Measurements from ENCODE around the gene ANKRD52.

Gene ANKRD52

DNA sequence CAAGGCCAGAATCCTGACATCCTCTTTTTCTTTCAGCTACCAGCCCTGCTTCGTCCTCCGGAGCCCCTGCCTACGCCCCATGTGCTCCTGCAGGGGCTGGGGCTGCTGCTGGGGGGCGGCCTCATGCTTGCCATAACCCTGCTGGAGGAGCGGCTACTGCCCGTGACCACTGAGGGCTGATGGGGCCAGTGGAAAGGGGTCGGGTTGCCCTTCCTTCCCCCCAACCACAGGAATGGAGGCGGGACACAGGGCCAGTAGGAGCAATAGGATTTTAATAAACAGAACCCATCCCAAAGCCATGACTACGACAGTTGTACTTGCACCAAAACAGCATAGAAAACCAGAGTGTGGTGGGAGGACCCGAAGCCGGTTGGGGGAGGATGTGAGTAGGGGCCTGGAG is 20.6 kb downstream of the ANKRD52 start:
- no peak for DNase-seq

DNA sequence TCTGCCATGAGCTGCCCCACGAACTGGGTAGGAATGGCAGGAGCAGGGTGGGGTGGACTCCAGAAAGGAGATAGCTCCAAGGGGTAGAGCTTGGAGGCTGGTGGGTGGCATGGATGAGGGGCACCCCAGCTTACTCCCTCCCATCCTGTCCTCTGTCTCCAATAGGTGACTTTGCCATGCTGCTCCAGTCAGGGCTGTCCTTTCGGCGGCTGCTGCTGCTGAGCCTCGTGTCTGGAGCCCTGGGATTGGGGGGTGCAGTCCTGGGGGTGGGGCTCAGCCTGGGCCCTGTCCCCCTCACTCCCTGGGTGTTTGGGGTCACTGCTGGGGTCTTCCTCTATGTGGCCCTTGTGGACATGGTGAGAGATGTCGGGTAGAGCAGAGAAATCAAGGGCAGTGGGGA is 21.2 kb downstream of the ANKRD52 start:
- DNase-seq, result no peak

- DNase-seq, result no peak
Measured at GRCh38 chr12:56236091-56236490, 22.1 kb downstream of the ANKRD52 start.

DNA sequence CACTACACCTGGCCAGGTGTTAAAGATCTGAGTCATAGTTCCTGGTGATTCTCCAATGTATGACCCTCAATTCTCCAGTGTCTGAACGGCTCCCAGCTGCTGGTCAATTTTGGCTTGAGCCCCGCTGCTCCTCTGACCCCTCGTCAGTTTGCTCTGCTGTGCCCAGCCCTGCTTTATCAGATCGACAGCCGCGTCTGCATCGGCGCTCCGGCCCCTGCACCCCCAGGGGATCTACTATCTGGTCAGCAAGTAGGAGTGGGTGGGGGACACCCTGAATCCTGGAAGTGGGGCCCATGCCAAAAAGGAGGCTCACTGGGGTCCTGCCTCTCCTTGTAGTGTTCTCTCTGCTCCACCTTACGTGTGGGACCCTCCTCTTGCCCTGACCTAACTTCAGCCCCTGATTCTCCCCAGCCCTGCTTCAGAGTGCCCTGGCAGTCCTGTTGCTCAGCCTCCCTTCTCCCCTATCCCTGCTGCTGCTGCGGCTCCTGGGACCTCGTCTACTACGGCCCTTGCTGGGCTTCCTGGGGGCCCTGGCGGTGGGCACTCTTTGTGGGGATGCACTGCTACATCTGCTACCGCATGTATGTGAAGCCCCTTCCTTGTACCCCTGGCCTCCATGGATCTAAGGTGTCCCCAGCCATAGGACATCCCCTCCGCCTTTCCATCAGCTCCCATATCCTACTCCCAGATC is 23.3 kb downstream of the ANKRD52 start:
- no peak for DNase-seq

GRCh38 chr12:56231184-56231582 is 27.0 kb downstream of the ANKRD52 start:
- DNase-seq, result no peak

GRCh38 chr12:56230432-56231183 is 27.6 kb downstream of the ANKRD52 start:
- DNase-seq, result no peak

- DNase-seq, result no peak
Measured at GRCh38 chr12:56229916-56230431, 28.2 kb downstream of the ANKRD52 start, which contains the start of gene SLC39A5. TSS of gene SLC39A5 (plus strand) at chr12:56230051. CDS start at chr12:56231275, 1,224 bp downstream.

- DNase-seq, result no peak
Measured at GRCh38 chr12:56229082-56229481, 29.1 kb downstream of the ANKRD52 start.

GRCh38 chr12:56224954-56225353 is 33.2 kb downstream of the ANKRD52 start:
- DNase-seq, result no peak

GRCh38 chr12:56224102-56224701 is 34.0 kb downstream of the ANKRD52 start, which contains the start of gene NABP2:
TSS of gene NABP2 (plus strand) at chr12:56224342. CDS start at chr12:56224857, 515 bp downstream.
- peak; percentile 41 for DNase-seq

DNA sequence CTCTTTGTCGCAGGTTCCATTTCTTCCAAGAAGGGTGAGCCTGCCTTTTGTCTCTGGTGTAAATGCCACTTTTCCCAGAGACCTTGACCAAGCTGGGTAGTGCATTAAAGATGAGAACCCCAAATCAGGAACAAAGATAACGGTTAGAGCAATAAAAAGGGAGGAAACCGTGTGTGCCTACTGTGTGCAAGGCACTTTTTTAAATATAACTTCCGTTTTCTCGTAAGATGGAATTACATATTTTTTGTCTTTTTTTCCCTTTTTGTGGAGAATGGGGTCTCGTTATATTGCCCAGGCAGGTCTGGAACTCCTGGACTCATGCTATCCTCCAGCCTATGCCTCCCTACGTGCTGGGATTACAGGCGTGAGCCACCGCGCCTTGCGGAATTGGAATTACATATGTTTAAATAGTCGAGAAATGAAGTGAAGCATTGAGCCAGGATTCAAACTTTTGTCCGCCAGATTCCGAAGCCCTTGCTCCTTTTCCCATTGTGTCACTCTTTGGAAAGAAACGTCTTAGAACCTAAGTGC is 34.5 kb downstream of the ANKRD52 start:
- DNase-seq, result no peak

DNA sequence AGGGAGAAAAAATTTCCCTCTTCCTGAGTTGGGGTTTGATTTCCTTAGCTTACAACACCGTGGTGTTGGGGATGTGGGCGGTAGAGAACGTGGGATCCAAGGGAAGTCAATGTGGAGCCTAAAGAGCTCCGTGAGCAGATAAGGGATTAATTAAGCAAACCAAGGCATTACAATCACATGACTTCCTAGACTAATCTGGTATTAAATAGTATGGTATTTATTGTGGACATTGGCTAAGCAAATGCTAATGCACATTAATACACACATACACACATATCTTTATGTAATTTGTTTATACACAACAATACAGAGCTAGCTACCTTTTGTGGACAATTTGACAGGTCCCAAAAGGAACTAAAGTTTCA is 35.7 kb downstream of the ANKRD52 start:
- DNase-seq, result no peak

DNA sequence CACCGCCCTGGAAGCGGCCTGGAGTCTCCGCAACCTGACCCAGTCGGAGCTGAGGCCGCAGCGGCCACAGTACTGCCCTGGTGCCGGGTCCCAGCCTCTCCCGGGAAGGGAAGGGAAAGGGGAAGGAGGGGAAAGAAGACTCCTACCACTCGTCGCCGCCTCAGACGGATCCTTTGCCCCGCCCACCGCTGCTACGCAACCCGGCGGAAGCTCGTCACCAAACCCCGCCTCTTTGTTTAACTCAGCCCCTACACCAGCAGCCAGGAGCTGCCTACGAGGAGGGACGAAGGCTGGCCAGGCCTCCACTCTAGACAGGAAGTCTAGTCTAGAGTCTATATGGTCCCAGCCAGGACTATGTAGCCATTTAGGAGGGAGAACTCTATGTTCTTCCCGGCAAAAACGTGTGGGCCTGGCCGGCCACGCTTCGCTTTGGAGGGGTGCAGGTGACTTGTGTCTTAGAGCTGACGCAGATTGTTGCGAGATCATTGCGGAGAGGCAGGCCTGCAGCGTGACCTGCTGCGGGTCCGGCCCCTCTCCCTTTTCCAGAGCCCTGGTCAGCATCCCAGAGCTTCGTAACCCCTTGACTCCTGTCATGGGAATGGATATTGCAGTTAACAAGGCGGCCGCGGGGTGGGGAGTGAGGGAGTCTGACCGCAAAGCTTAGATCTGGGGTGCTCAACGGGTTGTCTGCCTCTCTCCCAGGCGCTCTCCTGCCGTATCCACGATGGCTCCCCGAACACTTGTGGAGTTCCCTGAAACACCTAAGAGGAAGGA is 36.2 kb downstream of the ANKRD52 start, which contains the start of gene RNF41:
Gene RNF41, minus strand, starts transcription at position 166 of the 774 bp plus-strand sequence. CDS start 7,875 bp downstream, outside the sequence.
- peak; percentile 57 for DNase-seq

- DNase-seq, result no peak
Measured at GRCh38 chr12:56221232-56221756, 36.9 kb downstream of the ANKRD52 start.

DNA sequence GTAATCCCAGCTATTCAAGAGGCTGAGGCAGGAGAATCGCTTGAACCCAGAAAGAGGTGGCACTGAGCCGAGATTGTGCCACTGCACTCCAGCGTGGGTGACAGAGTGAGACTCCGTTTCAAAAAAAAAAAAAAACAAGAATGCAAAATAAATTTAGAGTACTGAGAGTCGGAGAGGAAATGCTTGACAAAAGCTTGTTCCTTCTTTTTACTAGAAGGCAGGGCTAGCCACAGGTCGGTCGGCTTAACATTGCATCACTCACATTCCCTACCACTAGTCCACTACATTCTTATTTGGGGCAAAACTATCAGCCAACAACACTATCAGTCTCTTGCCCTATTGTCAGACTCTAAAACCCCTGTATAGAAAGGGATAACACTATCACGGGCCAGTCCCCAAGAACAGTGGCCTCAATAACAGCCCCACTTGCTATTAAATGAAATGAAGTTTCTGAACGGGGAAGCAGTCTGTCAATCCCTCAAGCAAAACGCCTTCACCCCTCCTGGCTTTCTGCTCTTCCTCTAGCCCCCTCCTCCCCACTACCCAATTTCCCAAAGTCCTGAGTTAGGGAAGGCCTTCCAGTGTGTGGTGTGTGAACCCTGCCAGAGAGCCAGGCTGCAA is 37.5 kb downstream of the ANKRD52 start:
- DNase-seq, result no peak

GRCh38 chr12:56219840-56220239 is 38.3 kb downstream of the ANKRD52 start:
- no peak for DNase-seq

- DNase-seq, result no peak
Measured at GRCh38 chr12:56216461-56216860, 41.7 kb downstream of the ANKRD52 start.

- DNase-seq, result no peak
Measured at GRCh38 chr12:56213878-56214277, 44.3 kb downstream of the ANKRD52 start.

DNA sequence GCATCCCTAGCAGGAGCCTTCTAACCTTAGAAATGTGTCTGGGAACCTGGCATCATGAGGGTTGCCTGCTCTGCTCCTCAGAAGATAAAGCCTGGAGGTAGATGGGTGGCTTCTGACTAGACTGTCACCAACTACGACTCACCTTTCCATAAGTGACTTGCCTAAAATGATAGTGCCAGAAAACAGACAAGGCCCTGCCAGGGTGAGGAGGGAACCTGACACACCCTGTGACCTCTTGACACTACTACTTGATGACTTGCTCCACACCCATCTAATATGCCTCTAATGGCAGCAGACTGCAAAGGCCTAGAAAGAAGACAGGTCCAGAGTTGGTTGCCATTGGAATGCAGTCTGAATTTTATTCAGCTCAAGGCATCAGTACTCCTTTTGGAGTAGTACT is 45.8 kb downstream of the ANKRD52 start:
- no peak for DNase-seq

DNA sequence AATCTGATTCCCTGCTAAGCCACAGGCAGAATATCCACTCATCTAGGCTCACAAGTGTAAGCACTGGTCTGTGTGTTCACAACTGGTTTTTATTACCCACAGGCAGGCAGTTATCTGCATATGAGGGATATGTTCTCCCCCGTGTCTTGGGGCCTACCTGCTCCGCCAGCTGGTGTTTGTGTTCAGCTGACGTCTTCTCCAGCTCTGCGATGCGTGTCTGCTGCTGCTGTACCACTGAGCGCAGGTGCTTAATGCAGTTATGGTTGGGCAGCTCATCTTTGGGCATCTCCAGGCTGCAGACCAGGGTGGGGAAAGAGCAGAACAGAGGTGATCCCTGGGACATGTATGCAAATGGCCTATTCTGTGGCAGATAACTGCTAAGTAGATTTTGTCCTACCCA is 50.2 kb downstream of the ANKRD52 start:
- DNase-seq, result no peak

- no peak for DNase-seq
Measured at GRCh38 chr12:56206452-56207166, 51.6 kb downstream of the ANKRD52 start.
